NB4 (cell line): Measurements from ENCODE around the gene MAU2.
"Not testable (repeated sequence)": the region's sequence is repeated elsewhere in the genome, so short reads cannot be mapped to it uniquely, and the experiment has no call there.

Experiments used
- DNase-seq: peaks from one replicate; pipeline ENCODE4 v3.0.0; 2010; ENCODE audit warnings: low read depth
- H3K4me3 ChIP-seq: one replicate; pipeline ENCODE4 v1.5.1; 2011; ENCODE audit warnings: mild to moderate bottlenecking, low read depth, low read length, moderate library complexity
- CTCF ChIP-seq: IDR thresholded peaks from one replicate; pipeline ENCODE4 v1.5.1; 2012; ENCODE audit warnings: low read depth, low read length
- MAX ChIP-seq: IDR thresholded peaks from 2 replicates; pipeline ENCODE4 v1.6.1; 2011; ENCODE audit warnings: low read depth, low read length
- MYC ChIP-seq: IDR thresholded peaks from 2 replicates; pipeline ENCODE4 v1.6.1; 2011; ENCODE audit warnings: low read depth, low read length
- POLR2A ChIP-seq: IDR thresholded peaks from 2 replicates; pipeline ENCODE4 v1.6.1; 2011; ENCODE audit warnings: mild to moderate bottlenecking; ENCODE audit not compliant: insufficient read length; ENCODE audit errors: extremely low read depth

The MAU2 gene

DNA sequence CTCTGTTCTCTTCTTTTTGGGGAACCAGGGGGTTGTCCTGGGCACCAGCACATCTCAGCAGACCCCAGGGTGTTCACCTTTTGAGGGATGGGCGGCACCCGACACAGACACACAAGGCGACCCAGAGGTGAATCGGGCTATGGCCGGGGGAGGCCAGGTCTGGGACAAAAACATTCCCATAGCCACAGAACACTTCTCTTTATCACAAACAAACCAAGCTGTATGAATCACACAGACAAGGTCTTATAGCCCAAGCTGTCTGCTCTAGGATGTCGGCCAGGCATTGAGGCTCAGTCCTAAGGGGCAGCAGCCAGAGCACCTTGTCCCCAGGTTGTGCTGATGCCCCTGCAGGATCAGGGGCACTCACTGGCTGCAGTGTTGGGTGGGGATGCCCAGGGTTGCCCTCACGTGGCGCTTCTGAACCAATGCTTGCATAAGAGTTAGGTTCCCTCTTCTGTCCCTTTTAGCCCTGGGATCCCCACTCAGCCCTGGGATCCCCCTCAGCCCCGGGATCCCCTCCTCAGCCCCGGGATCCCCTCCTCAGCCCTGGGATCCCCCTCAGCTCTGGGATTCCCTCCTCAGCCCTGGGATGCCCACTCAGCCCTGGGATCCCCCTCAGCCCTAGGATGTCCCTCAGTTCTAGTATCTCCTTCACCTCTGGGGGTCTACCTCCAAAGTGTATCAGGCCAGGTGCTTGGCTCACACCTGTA lies 26.9 kb downstream of the MAU2 start:
- H3K4me3 ChIP-seq: no peak overlapping the region
- DNase-seq: no peak
- TF ChIP-seq CTCF: no peak
- TF ChIP-seq POLR2A: no peak
- TF ChIP-seq MAX: no peak
- no peak for TF ChIP-seq MYC

DNA sequence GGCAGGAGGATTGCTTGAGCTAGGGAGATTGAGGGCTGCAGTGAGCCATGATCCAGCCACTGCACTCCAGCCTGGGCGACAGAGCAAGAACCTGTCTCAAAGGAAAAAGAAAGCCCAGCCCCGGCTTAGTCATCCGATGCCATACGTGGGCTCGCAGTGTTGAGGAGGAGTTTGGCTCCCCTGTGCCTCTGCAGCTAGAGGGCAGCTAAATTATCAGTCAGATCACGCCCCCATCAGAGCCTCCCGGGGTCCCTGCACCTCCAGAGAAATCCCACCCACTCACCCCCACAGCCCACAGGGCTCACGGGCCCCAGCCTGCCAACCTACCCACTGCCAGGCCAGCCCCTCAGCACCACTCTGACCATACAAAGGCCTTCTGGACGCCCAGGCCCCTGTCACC lies 27.6 kb downstream of the MAU2 start:
- DNase-seq: no peak
- no peak overlapping the region for H3K4me3 ChIP-seq
- TF ChIP-seq MYC: no peak
- no peak for TF ChIP-seq CTCF
- no peak for TF ChIP-seq MAX
- no peak for TF ChIP-seq POLR2A

DNA sequence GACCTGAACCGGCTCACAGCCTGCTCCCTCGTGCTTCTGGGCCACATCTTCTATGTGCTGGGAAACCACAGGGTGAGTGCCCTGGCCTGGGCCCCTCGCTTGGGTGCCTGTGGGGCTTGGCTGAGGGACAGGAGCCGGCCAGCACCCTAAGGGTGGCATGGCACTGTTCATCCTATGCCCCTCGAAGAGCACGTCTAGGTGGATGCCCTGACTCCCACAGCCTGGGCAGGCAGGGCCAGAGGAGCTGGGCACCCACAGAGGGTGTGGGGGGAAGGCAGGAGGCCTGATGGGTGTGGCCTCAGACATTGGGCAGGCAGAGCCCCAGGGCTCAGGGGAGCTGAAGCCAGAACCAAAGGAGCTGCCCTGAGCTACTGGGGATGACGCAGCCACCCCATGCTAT lies 28.7 kb downstream of the MAU2 start:
- TF ChIP-seq POLR2A (no peak), CTCF (no peak), MYC (no peak), MAX (no peak)
- no peak for DNase-seq
- H3K4me3 ChIP-seq: no peak overlapping the region

- not testable (repeated sequence) for DNase-seq
These were observed 30.1 kb downstream of the MAU2 start for GRCh38 chr19:19350756-19351155.

DNA sequence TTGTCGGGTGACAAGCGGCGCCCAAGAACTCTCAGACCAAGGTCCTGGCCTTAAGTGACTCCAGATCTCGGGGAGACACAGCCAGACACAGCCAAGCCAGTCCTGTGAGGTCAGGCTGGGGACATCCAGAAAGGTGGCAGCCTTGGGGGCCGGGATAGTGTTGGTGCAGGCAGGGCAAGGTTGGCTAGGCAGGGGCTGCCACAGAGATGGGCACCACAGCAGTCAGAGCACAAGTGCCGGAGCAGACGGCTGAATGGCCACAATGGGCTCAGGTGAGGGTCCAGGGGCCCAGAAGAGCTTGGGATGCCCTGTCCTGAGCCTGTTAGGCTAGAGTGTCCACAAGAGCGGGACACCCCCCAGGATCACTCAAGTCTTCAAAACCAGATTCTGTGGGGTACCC lies 32.2 kb downstream of the MAU2 start:
- TF ChIP-seq POLR2A (no peak), MAX (no peak), MYC (no peak), CTCF (no peak)
- no peak for DNase-seq
- no peak overlapping the region for H3K4me3 ChIP-seq

More at GRCh38 chr19:19350756-19351155, 30.1 kb downstream of the MAU2 start:
- not testable (repeated sequence) for H3K4me3 ChIP-seq

DNA sequence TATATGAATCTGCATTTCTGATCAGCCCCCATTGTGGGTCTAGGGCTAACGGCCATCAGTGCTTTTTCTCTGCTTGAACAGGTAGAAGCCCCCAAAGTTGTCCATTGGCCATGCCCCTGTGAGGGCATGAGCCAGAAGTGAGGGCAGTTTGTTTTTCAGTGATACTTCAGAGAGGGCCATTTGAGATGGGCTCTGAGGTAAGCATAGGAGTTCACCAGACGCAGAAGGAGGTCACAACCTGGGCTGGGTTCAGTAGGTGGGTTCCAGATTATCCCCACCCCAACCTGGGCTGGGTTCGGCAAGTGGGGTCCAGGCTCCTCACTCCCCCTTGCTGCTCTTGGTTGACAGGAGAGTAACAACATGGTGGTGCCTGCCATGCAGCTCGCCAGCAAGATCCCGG lies 33.4 kb downstream of the MAU2 start:
- no peak for DNase-seq
- no peak for TF ChIP-seq POLR2A
- TF ChIP-seq MYC: no peak
- no peak for TF ChIP-seq CTCF
- TF ChIP-seq MAX: no peak
- no peak overlapping the region for H3K4me3 ChIP-seq
